Suprapubic skin (tissue), 4 donors: Measurements from ENCODE around the gene PLXDC1. TPM values are rescaled to one million over a fixed set of nuclear protein-coding genes. Genes with fewer than 3 reads are reported as not detected.
A peak's percentile ranks its signal among the peaks of the same experiment; 100 is the strongest.
"Not testable (repeated sequence)": the region's sequence is repeated elsewhere in the genome, so short reads cannot be mapped to it uniquely, and the experiment has no call there.

ENCODE experiments used
- DNase-seq, 2 donors: peaks; one replicate each; pipeline ENCODE4 v3.0.0-alpha.2; 2019; ENCODE audit warnings: low spot score in 2 of 2
- H3K27ac ChIP-seq: fragments of 200-600 bp; sonication (generic); one replicate; pipeline ENCODE4 v1.5.1; 2019
- H3K27me3 ChIP-seq: fragments of 200-600 bp; sonication (generic); one replicate; pipeline ENCODE4 v1.5.1; 2019
- H3K36me3 ChIP-seq: fragments of 200-600 bp; sonication (generic); one replicate; pipeline ENCODE4 v1.5.1; 2019
- H3K4me1 ChIP-seq: fragments of 200-600 bp; sonication (generic); one replicate; pipeline ENCODE4 v1.5.1; 2019
- H3K4me3 ChIP-seq: fragments of 200-600 bp; sonication (generic); one replicate; pipeline ENCODE4 v1.5.1; 2019; ENCODE audit warnings: mild to moderate bottlenecking
- H3K9me3 ChIP-seq: fragments of 200-600 bp; sonication (generic); one replicate; pipeline ENCODE4 v1.5.1; 2019
- EP300 ChIP-seq: sonication (generic); formaldehyde crosslinking; IDR thresholded peaks from one replicate; pipeline ENCODE4 v1.6.1; 2017; ENCODE audit warnings: antibody characterized with exemption
- POLR2A ChIP-seq, 2 donors: fragments of 450-650 bp; IDR thresholded peaks; one replicate each; pipeline ENCODE4 v1.6.1; 2017; ENCODE audit warnings: antibody characterized with exemption in 2 of 2, mild to moderate bottlenecking in 2 of 2, moderate library complexity in 2 of 2
- POLR2AphosphoS5 ChIP-seq, 3 donors: sonication (generic); formaldehyde crosslinking; IDR thresholded peaks; one replicate each; pipeline ENCODE4 v1.6.1; 2017; ENCODE audit warnings: antibody characterized with exemption in 3 of 3
- WGBS: methylation state at CpG from one replicate; pipeline ENCODE4 v1.1.5; 2018; 5-methylcytosine and 5-hydroxymethylcytosine counted together
- total RNA-seq, 4 donors: library from RNA; depleted of rRNA; stranded (reverse); fragments of >200 nt; gene quantifications; one replicate each; pipeline ENCODE4 v1.1.0, GENCODE V29; 2016
- TF ChIP-seq, protein P1 (sequence below), 2 donors: fragments of 200-600 bp in 1 of 2; fragments of 450-650 bp in 1 of 2; sonication (generic) in 1 of 2; IDR thresholded peaks; one replicate each; pipeline ENCODE4 v1.5.1; 2016 to 2019; ENCODE audit warnings: antibody characterized with exemption in 2 of 2, mild to moderate bottlenecking in 1 of 2, moderate library complexity in 1 of 2

PLXDC1 gene
- total RNA-seq, 4 donors from 2014 or later: 5.3 to 14.1 (median 6.3) TPM

DNA sequence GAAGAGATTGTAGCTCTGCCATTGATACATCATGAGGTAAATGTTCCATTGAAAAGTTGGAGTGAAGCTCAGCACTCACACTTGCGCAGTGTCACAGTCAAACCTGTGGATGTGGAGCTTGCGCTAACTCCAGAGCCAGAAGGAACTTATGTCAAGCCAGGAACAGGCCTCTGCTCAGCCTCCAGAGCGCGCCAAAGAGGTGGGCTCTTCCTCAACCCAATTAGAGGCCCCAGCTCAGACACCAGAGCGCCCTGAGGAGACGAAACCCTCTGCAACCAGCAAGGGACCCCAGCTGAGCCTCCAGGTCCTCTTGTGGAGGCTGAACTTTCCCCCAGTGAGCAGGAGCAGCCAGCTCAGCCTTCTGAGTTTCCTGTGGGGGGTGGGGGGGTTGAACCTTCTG lies 122.7 kb downstream of the PLXDC1 start:
- Histone ChIP-seq H3K9me3 (no peaks in the 10 kb centered on the region), H3K4me1 (peaks cover 15% of the 10 kb centered on the region), H3K36me3 (no peaks in the 10 kb centered on the region), H3K27me3 (peaks cover 4% of the 10 kb centered on the region), H3K27ac (no peak overlapping the region), H3K4me3 (no peak overlapping the region)
- TF ChIP-seq POLR2AphosphoS5 (IDR thresholded peaks at IDR 0.05): no peak
- no peak for TF ChIP-seq POLR2A (IDR thresholded peaks at IDR 0.05)
- no peak for TF ChIP-seq EP300
- TF ChIP-seq, protein P1, sequence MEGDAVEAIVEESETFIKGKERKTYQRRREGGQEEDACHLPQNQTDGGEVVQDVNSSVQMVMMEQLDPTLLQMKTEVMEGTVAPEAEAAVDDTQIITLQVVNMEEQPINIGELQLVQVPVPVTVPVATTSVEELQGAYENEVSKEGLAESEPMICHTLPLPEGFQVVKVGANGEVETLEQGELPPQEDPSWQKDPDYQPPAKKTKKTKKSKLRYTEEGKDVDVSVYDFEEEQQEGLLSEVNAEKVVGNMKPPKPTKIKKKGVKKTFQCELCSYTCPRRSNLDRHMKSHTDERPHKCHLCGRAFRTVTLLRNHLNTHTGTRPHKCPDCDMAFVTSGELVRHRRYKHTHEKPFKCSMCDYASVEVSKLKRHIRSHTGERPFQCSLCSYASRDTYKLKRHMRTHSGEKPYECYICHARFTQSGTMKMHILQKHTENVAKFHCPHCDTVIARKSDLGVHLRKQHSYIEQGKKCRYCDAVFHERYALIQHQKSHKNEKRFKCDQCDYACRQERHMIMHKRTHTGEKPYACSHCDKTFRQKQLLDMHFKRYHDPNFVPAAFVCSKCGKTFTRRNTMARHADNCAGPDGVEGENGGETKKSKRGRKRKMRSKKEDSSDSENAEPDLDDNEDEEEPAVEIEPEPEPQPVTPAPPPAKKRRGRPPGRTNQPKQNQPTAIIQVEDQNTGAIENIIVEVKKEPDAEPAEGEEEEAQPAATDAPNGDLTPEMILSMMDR (IDR thresholded peaks at IDR 0.05): no peak
- peak in 1 of 2 donors; percentile 40 for DNase-seq
- 90% methylated on average over 5 of the region's 6 CpGs for WGBS

DNA sequence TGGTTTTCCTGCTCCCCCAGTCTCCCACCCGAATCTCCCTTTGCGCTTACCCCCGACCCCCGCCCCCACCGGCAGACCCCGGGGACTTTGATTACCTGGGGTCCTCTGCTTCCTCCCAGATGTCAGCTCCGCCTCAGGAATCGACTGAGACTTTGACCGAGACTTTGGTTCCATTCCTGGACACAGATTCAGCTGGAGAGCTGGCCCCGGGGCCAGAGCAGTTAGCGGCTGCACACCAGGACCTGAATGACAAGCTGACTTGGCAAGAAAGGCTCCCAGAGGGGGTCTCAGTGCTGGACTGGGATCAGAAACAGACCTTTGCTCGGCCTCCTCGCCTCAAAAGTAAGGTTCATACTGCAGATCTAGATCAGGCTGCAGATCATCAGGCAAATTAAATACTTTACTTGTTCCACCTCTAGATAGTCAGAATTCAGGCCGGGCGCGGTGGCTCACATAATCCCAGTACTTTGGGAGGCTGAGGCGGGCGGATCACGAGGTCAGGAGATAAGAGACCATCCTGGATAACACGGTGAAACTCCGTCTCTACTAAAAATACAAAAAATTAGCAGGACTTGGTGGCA lies 123.9 kb downstream of the PLXDC1 start:
- no peak for TF ChIP-seq POLR2A (IDR thresholded peaks at IDR 0.05)
- TF ChIP-seq EP300: no peak
- TF ChIP-seq, protein P1 (IDR thresholded peaks at IDR 0.05): no peak
- TF ChIP-seq POLR2AphosphoS5 (IDR thresholded peaks at IDR 0.05): no peak
- WGBS: 35% methylated on average over 19 of the region's 21 CpGs
- H3K36me3 ChIP-seq: no peaks in the 10 kb centered on the region
- DNase-seq: peak in 1 of 2 donors; percentile 61
- peaks cover 15% of the 10 kb centered on the region for H3K4me1 ChIP-seq
- peak overlapping the region; percentile 57 for H3K4me3 ChIP-seq
- peak overlapping the region; percentile 56 for H3K27ac ChIP-seq
- H3K27me3 ChIP-seq: peaks cover 4% of the 10 kb centered on the region
- no peaks in the 10 kb centered on the region for H3K9me3 ChIP-seq

DNA sequence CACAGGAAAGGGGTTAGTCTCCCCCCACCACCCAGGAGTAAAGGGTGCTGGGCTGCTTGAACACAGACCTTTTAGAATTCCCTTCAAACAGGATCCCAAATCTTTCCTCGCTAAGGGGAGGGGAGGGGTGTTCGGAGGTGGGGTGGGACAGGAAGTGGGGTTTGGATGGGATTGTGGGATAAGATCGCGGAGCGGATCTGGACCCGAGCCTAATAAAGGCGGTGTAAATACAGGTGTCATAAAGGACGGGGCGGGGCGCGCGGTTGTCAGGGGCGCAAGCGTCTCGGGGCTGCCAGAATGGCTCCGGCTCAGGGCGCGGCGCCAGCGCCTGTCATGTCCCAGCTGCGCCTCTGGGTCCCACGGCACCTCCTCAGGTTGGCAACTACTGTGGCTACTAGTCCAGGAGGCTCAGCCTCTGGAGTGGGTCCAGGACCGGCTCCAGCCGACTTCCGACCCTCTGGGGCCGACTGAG lies 124.4 kb downstream of the PLXDC1 start:
- 1% methylated on average over 26 of the region's 26 CpGs for WGBS
- Histone ChIP-seq H3K27me3 (peaks cover 4% of the 10 kb centered on the region), H3K4me3 (peak overlapping the region; percentile 57), H3K4me1 (peaks cover 15% of the 10 kb centered on the region), H3K27ac (peak overlapping the region; percentile 56), H3K9me3 (no peaks in the 10 kb centered on the region), H3K36me3 (no peaks in the 10 kb centered on the region)
- TF ChIP-seq EP300: no peak
- no peak for TF ChIP-seq POLR2A (IDR thresholded peaks at IDR 0.05)
- no peak for TF ChIP-seq POLR2AphosphoS5 (IDR thresholded peaks at IDR 0.05)
- TF ChIP-seq, protein P1 (IDR thresholded peaks at IDR 0.05): no peak
- DNase-seq: peak; percentile 82 to 86

DNA sequence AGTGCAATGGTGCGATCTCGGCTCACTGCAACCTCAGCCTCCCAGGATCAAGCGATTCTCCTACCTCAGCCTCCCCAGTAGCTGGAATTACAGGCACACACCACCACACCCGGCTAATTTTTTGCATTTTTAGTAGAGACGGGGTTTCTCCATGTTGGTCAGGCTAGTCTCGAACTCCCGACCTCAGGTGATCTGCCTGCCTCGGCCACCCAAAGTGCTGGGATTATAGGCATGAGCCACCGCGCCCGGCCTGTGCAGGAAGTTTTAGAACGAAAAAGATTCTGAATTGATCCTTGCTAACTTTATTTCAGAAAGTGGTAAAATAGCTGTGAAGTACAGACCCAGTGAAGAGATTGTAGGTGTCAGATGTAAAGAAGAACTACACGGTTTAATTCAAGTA lies 125.1 kb downstream of the PLXDC1 start:
- peaks cover 15% of the 10 kb centered on the region for H3K4me1 ChIP-seq
- H3K9me3 ChIP-seq, H3K27me3 ChIP-seq, H3K36me3 ChIP-seq, H3K27ac ChIP-seq, H3K4me3 ChIP-seq: not testable (repeated sequence)
- peak in 1 of 2 donors; percentile 51 for DNase-seq
- WGBS: 85% methylated on average over 13 of the region's 13 CpGs

DNA sequence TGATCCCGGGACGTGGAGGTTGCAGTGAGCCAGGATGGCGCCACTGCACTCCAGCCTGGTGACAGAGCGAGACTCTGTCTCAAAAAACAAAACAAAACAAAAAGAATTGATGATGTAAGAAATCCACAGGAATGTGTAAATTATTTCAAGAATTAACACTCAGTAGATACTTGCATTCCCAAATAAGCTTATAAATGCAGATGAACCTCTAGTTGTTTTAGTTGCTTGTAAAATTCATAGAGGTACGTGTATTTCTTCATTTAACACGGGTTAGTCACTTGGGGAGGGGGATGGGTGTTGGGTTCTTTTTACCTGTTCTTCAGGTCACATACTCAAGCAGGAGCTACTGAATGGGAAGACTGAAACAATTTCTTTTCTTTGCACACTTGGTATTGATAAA lies 128.5 kb downstream of the PLXDC1 start:
- H3K36me3 ChIP-seq: no peaks in the 10 kb centered on the region
- no peak for DNase-seq

DNA sequence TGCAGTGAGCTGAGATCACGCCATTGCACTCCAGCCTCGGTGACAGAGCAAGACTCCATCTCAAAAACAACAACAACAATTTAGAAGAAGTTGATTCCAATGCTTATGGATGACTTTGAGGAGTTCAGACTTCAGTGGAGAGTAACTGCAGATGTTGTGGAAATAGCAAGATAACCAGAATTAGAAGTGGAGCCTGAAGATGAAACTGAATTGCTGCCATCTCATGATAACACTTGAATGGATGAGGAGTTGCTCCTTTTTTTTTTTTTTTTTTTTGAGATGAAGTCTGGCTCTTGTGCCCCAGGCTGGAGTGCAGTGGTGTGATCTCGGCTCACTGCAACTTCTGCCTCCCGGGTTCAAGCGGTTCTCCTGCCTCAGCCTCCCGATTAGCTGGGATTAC lies 131.4 kb downstream of the PLXDC1 start:
- H3K36me3 ChIP-seq, H3K27ac ChIP-seq, H3K4me1 ChIP-seq, H3K27me3 ChIP-seq, H3K9me3 ChIP-seq, DNase-seq, H3K4me3 ChIP-seq: not testable (repeated sequence)
- 96% methylated on average over 6 of the region's 6 CpGs for WGBS

More for the DNA sequence above, 128.5 kb downstream of the PLXDC1 start:
- 88% methylated on average over 6 of the region's 6 CpGs for WGBS
- Histone ChIP-seq H3K9me3 (no peaks in the 10 kb centered on the region), H3K27ac (no peak overlapping the region), H3K4me1 (peaks cover 15% of the 10 kb centered on the region), H3K27me3 (peaks cover 4% of the 10 kb centered on the region), H3K4me3 (no peak overlapping the region)
- TF ChIP-seq POLR2AphosphoS5 (IDR thresholded peaks at IDR 0.05) (no peak), POLR2A (IDR thresholded peaks at IDR 0.05) (no peak), EP300 (no peak)
- TF ChIP-seq, protein P1 (IDR thresholded peaks at IDR 0.05): no peak
